ENCODE measurements around the gene PCNT. TPM values are rescaled to one million over a fixed set of nuclear protein-coding genes. Genes with fewer than 3 reads are reported as not detected.

The PCNT gene
- total and polyA plus RNA-seq, 7 donors, result 99.4 to 642 (median 248) TPM

GRCh38 chr21:46437511-46437910 lies 113.6 kb downstream of the PCNT start:
- H3K36me3 ChIP-seq (ENCODE audit: insufficient read depth in 1 of 2, low read depth in 1 of 2), result peaks cover 10 to 100% of the 10 kb centered on the region in 2 donors
- H3K27me3 ChIP-seq (ENCODE audit: insufficient read depth in 3 of 3, low read length in 2 of 3), result no peaks in the 10 kb centered on the region
- H3K4me3 ChIP-seq, result no peak overlapping the region
- intact Hi-C loops (cut with DNase I), result no loop called here
- ATAC-seq (no peak), DNase-seq (peak in 1 of 2 donors; percentile 39)
- no peaks in the 10 kb centered on the region for H3K9me3 ChIP-seq
- no peak for TF ChIP-seq CTCF (IDR thresholded peaks at IDR 0.05)
- WGBS, 3 donors, result 81 to 82% (median 82%) methylated on average over 13 of the region's 13 CpGs
- no peak overlapping the region for H3K27ac ChIP-seq
- no peaks in the 10 kb centered on the region for H3K4me1 ChIP-seq

- H3K4me3 ChIP-seq, result no peak overlapping the region
- DNase-seq (peak in 1 of 2 donors; percentile 48), ATAC-seq (no peak)
- H3K4me1 ChIP-seq, result peaks cover 4% of the 10 kb centered on the region
- no peak for TF ChIP-seq CTCF (IDR thresholded peaks at IDR 0.05)
- intact Hi-C loops (cut with DNase I), result no loop called here
- H3K9me3 ChIP-seq, result no peaks in the 10 kb centered on the region
- H3K27me3 ChIP-seq (ENCODE audit: insufficient read depth in 3 of 3, low read length in 2 of 3), result no peaks in the 10 kb centered on the region
- 93 to 97% (median 95%) methylated on average over 11 of the region's 11 CpGs for WGBS, 3 donors
- peaks cover 10 to 100% of the 10 kb centered on the region in 2 donors for H3K36me3 ChIP-seq (ENCODE audit: insufficient read depth in 1 of 2, low read depth in 1 of 2)
- H3K27ac ChIP-seq, result no peak overlapping the region
These were observed 114.3 kb downstream of the PCNT start for GRCh38 chr21:46438241-46438640.

GRCh38 chr21:46439906-46440305 lies 116.0 kb downstream of the PCNT start:
- Histone ChIP-seq H3K4me3 (no peak overlapping the region), H3K27me3 (ENCODE audit: insufficient read depth in 3 of 3, low read length in 2 of 3) (no peaks in the 10 kb centered on the region), H3K4me1 (peaks cover 6% of the 10 kb centered on the region), H3K36me3 (ENCODE audit: insufficient read depth in 1 of 2, low read depth in 1 of 2) (peaks cover 12 to 100% of the 10 kb centered on the region in 2 donors), H3K27ac (no peak overlapping the region), H3K9me3 (no peaks in the 10 kb centered on the region)
- WGBS, 3 donors, result 85 to 91% (median 90%) methylated on average over 18 of the region's 18 CpGs
- no peak for ATAC-seq
- TF ChIP-seq CTCF (IDR thresholded peaks at IDR 0.05), result no peak
- DNase-seq, result peak in 1 of 2 donors; percentile 49
- intact Hi-C loops (cut with DNase I), result no loop called here

- H3K27ac ChIP-seq, result no peak overlapping the region
- ATAC-seq (peak in 1 of 4 donors; percentile 1), DNase-seq (peak in 1 of 2 donors; percentile 45)
- H3K4me1 ChIP-seq, result peaks cover 6% of the 10 kb centered on the region
- 94 to 95% (median 94%) methylated on average over 14 of the region's 14 CpGs for WGBS, 3 donors
- no peak for TF ChIP-seq CTCF (IDR thresholded peaks at IDR 0.05)
- H3K9me3 ChIP-seq, result no peaks in the 10 kb centered on the region
- H3K4me3 ChIP-seq, result no peak overlapping the region
- H3K27me3 ChIP-seq (ENCODE audit: insufficient read depth in 3 of 3, low read length in 2 of 3), result no peaks in the 10 kb centered on the region
- peaks cover 12 to 100% of the 10 kb centered on the region in 2 donors for H3K36me3 ChIP-seq (ENCODE audit: insufficient read depth in 1 of 2, low read depth in 1 of 2)
- intact Hi-C loops (cut with DNase I), result no loop called here
These were observed 117.4 kb downstream of the PCNT start for GRCh38 chr21:46441331-46441730.

GRCh38 chr21:46441961-46442498 lies 118.1 kb downstream of the PCNT start:
- no peak overlapping the region for H3K4me3 ChIP-seq
- WGBS, 3 donors, result 92 to 94% (median 92%) methylated on average over 23 of the region's 23 CpGs
- no peaks in the 10 kb centered on the region for H3K27me3 ChIP-seq (ENCODE audit: insufficient read depth in 3 of 3, low read length in 2 of 3)
- intact Hi-C loops (cut with DNase I), result no loop called here
- H3K9me3 ChIP-seq, result no peaks in the 10 kb centered on the region
- peak in 1 of 2 donors; percentile 58 for DNase-seq
- H3K27ac ChIP-seq, result no peak overlapping the region
- no peak for TF ChIP-seq CTCF (IDR thresholded peaks at IDR 0.05)
- ATAC-seq, result peak in 2 of 4 donors; percentile 3 to 7
- peaks cover 6% of the 10 kb centered on the region for H3K4me1 ChIP-seq
- peaks cover 10 to 100% of the 10 kb centered on the region in 2 donors for H3K36me3 ChIP-seq (ENCODE audit: insufficient read depth in 1 of 2, low read depth in 1 of 2)

Data from psoas muscle (tissue), 8 donors.